GM12892 (cell line): ENCODE results near the gene COL6A6. TPM values are rescaled to one million over a fixed set of nuclear protein-coding genes. Genes with fewer than 3 reads are reported as not detected.

ENCODE experiments used
- DNase-seq: peaks from one replicate; pipeline ENCODE4 v3.0.0; 2011; ENCODE audit not compliant: insufficient read length
- FAIRE-seq: peaks from 2 replicates; lab custom pipeline; 2011; peaks lifted over from hg19 to GRCh38; lab: Jason Lieb, UNC
- POLR2A ChIP-seq: IDR thresholded peaks from 2 replicates; pipeline ENCODE4 v1.6.1; 2011; ENCODE audit warnings: low read depth, low read length, control low read depth
- POLR2AphosphoS5 ChIP-seq: IDR thresholded peaks from 2 replicates; pipeline ENCODE4 v1.6.1; 2011; ENCODE audit warnings: low read depth, low read length, control low read depth
- TAF1 ChIP-seq: IDR thresholded peaks from 2 replicates; pipeline ENCODE4 v1.6.1; 2011; ENCODE audit warnings: low read depth, mild to moderate bottlenecking, control low read depth, low read length, borderline replicate concordance
- polyA plus RNA-seq: library from polyadenylated mRNA; unstranded; fragments of >200 nt; gene quantifications from one replicate; pipeline ENCODE4 v1.2.1, GENCODE V29; 2012; ENCODE audit warnings: missing spikeins, inconsistent platforms; ENCODE audit not compliant: missing spikeins

COL6A6 gene, protein sequence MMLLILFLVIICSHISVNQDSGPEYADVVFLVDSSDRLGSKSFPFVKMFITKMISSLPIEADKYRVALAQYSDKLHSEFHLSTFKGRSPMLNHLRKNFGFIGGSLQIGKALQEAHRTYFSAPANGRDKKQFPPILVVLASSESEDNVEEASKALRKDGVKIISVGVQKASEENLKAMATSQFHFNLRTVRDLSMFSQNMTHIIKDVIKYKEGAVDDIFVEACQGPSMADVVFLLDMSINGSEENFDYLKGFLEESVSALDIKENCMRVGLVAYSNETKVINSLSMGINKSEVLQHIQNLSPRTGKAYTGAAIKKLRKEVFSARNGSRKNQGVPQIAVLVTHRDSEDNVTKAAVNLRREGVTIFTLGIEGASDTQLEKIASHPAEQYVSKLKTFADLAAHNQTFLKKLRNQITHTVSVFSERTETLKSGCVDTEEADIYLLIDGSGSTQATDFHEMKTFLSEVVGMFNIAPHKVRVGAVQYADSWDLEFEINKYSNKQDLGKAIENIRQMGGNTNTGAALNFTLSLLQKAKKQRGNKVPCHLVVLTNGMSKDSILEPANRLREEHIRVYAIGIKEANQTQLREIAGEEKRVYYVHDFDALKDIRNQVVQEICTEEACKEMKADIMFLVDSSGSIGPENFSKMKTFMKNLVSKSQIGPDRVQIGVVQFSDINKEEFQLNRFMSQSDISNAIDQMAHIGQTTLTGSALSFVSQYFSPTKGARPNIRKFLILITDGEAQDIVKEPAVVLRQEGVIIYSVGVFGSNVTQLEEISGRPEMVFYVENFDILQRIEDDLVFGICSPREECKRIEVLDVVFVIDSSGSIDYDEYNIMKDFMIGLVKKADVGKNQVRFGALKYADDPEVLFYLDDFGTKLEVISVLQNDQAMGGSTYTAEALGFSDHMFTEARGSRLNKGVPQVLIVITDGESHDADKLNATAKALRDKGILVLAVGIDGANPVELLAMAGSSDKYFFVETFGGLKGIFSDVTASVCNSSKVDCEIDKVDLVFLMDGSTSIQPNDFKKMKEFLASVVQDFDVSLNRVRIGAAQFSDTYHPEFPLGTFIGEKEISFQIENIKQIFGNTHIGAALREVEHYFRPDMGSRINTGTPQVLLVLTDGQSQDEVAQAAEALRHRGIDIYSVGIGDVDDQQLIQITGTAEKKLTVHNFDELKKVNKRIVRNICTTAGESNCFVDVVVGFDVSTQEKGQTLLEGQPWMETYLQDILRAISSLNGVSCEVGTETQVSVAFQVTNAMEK (N-terminal part only)
- polyA plus RNA-seq = 0.04 TPM

DNA sequence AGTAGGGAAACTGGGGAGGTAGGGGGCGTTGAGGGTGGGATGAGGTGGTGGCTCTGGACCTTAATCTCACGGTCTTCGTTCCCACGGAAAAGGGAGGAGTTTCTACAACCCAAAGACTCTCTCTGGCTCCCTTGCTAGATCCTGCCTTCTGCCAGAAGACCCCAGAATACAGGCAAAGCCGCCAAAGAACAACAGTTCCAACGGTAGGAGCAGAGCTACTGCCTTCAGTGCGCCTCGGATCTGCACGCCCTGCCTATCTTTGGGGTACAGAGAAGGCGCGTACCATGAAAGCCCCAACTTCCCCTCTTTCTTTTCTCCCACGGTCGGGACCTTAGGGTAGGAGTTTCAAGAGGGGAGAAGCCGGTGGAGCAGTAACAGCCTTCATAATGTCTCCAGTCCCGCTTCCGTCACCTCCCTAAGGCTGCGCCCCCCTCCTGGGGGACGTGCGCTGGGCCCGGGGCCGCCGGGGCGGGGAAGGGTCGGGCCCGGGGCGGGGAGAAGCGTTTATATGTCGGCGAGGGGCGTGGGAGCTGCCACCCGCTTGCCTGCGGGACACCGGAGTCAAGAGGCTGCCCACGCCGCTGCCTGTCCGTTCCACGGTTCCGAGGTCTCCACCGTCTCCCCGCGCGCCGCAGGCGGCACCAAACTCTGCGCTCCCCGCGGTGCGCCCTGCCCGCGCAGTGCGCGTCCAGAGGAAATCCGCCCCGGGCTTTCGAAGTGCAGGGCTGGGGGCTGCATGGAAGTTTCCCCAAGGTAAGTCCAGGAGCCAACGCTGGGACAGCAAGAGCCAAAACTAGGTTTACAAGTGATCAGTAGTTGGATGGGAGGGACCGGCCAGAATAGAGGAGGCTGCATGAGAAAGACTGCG lies at the start of gene COL6A6:
Gene COL6A6, plus strand, starts transcription at position 533 of the 868 bp plus-strand sequence. CDS start 43,188 bp downstream, outside the sequence.
- no peak for DNase-seq

DNA sequence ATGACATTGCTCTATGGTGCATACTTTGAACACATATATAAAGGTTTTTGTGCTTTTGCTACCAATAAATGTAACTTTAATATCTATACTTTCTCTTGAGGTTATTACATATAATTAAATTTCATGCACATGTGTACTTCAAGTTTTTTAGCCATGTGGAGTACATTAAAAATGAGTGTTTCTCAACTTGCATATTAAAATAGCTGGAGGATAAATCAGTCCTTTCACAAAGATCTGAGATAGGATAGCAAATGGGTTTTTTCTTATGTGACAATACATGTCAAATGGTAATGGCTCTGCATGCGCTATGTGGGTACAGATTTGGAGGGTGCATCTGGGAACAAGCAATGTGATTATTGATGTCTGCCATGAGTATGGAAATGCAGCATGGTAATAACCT lies 48.7 kb upstream of the COL6A6 start:
- FAIRE-seq (no peak), DNase-seq (no peak)
- TF ChIP-seq POLR2A (no peak), POLR2AphosphoS5 (no peak), TAF1 (no peak)

More for the DNA sequence above, at the start of gene COL6A6:
- no peak for FAIRE-seq
- no peak for TF ChIP-seq POLR2AphosphoS5
- TF ChIP-seq POLR2A = no peak
- no peak for TF ChIP-seq TAF1

DNA sequence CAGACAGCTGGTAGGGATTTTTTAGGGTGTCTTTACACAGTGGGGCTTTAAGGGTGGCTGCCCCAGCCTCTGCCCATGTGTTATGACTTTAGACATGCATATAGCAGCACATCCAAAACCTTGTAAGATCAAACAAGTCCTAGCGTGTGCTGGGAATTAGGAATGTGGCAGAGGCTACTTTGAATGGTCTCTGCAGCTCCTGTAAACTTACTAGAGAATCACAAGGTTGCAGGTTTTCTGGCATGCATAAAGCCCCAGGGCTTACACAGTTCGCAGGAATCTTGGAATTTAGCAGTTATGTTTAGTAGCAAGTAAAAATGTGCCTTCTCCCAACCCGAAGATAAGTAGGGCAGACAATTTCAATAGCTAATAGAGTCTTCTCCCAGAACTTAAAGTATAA lies 46.9 kb upstream of the COL6A6 start:
- no peak for TF ChIP-seq TAF1
- TF ChIP-seq POLR2A = no peak
- no peak for TF ChIP-seq POLR2AphosphoS5
- FAIRE-seq (no peak), DNase-seq (no peak)

DNA sequence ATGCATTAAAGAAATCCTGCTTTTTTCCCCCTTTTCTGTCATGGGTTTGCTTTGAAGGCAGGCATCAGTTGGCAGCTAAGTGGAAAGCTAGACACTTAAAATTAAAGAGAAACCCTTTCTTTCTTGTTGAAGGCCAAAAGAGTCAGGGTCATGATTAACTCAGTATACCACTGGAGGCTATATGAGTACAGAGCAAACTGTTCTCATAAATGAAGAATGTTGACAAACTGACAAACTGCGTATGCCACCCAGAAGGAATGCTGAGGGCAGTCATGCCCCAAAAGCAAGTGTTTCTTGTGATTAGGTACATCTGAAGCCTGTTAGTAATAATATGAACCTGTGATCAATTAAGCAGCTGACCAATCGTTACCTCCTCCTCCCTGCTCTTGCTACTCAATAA lies 43.6 kb upstream of the COL6A6 start:
- no peak for TF ChIP-seq TAF1
- no peak for TF ChIP-seq POLR2A
- TF ChIP-seq POLR2AphosphoS5 = no peak
- no peak for DNase-seq
- FAIRE-seq = no peak

DNA sequence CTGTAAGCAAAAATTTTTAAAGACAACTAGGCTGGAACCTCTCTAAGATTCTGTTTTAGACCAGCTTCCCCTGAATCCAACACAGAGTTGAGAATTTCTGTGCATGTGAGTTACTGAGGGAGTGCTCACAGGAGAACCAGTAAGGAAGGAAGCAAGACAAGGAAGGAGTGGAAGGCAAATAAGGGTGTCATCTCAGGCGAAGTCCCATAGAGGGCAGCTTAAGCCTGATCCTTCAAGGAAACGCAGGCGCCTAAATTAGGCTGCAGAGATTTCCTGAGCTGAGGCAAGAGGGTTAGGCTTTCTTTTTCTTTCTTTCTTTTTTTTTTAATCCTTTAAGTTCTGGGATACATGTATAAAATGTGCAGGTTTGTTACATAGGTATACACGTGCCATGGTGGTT lies 36.2 kb upstream of the COL6A6 start:
- DNase-seq (no peak), FAIRE-seq (no peak)
- TF ChIP-seq TAF1 (no peak), POLR2A (no peak), POLR2AphosphoS5 (no peak)

DNA sequence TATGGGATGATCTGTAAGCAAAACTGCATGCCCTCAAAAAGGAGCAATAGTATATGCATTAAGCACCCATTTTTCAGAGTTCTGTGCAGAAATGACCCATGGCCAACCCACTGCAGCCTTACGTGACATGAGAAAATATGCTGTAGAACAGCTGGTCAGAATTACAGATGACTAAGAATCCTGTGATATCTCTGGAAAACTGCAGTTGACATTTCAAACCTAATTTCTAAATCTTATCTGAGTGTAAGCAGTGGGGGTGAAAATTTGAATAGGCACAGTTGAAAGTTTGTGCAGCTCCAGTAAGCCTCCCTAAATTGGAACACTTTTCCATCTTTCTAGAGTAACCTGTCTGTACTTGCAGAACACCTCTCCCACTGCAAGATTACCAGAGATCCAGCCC lies 28.7 kb upstream of the COL6A6 start:
- no peak for TF ChIP-seq POLR2A
- TF ChIP-seq POLR2AphosphoS5 = no peak
- TF ChIP-seq TAF1 = no peak
- DNase-seq = no peak
- FAIRE-seq = no peak

DNA sequence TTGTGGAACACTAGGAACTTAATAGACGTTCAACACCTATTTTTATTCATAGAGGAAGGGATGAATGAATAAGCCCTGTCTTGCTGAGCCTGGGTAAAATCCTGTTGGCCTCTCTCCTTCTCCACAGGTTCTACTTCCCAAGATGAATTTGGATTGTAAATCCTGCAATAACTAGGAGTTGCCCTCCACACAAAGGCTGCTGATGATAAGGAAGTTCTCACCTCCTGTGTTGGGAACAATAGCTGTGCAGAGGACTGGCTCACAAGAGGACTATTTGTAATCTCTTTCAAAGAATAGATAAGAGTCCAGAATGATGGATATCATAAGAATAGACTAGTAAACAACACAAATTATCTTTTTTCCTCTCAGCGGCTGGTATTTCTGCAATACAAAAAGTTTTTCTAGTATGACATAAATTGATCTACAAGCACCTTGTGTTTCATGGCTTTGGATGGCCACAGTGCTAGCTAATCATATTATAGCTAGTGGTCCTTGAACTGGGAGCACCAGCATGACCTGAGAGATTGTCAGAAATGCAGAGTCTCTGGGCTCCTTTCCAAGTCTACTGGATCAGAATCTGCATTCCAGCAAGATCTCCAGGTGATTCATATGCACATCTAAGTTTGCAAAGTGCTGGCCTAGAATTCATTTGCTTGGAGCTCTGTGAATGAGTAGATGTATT lies 28.1 kb upstream of the COL6A6 start:
- TF ChIP-seq POLR2AphosphoS5 = no peak
- TF ChIP-seq TAF1 = no peak
- TF ChIP-seq POLR2A = no peak
- FAIRE-seq (no peak), DNase-seq (no peak)

DNA sequence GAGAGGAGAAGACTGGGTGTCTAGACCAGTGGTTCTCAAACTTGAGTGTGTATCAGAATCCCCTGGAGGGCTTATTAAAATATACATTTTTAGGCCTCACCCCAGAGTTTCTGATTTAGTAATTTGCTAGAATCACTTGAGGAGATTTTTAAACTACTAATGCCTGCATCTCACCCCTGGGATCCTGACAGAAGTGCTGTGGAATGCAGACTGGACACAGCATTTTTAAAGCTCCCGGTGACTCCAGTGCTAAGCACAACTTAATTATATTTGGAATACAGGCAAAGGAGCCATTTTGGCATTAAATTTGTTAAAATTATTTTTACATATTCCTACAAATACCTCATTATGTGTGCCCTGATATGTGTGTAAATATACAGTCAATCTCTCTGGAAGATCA lies 26.7 kb upstream of the COL6A6 start:
- DNase-seq (no peak), FAIRE-seq (no peak)
- no peak for TF ChIP-seq POLR2AphosphoS5
- no peak for TF ChIP-seq POLR2A
- no peak for TF ChIP-seq TAF1

DNA sequence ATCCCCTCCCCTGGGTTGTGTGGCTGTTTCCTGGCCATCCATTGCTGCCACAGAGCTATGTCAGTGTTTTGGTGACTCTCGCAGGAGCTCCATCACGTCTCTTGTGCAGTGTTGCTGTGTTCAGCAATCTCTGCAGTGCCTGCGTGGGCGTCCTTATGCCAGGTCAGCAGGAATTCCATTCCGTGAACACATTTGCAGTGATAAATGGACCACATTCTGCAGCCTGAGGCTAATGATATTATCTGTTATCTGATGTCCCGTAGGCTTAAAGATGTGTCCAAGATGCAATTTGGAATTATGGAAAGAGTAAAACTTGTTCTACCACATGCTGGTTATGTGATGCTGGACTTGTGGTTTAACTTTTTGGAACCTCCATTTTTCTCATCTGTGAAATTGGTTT lies 25.5 kb upstream of the COL6A6 start:
- FAIRE-seq = no peak
- no peak for DNase-seq
- TF ChIP-seq POLR2A (no peak), POLR2AphosphoS5 (no peak), TAF1 (no peak)

DNA sequence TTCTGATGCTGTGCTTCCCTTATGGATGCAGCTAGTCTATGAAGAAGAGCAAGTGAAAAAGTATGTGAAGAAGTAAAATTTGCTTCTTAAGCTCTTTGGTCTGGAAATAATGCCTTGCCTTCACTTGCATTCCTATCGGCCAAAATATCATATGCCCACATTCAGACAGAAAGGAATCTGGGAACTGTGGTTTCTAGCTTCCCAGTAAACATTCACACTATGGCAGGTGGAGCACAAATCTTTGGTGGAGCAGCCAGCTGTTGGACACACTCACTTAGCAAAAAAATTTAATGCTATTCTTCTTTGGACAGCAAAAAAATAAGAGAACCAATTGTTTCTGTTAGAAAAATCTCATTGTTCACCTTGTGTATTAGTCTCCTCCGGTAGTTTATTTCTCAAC lies 12.3 kb upstream of the COL6A6 start:
- DNase-seq (no peak), FAIRE-seq (no peak)
- no peak for TF ChIP-seq POLR2A
- no peak for TF ChIP-seq TAF1
- no peak for TF ChIP-seq POLR2AphosphoS5
